Muscle of arm (tissue), 12 donors: ENCODE measurements around the gene AFAP1. TPM values are rescaled to one million over a fixed set of nuclear protein-coding genes. Genes with fewer than 3 reads are reported as not detected.

ENCODE experiments used
- DNase-seq: peaks from one replicate; pipeline ENCODE4 v3.0.0-alpha.2; 2013
- polyA plus RNA-seq, 12 donors: library from polyadenylated mRNA; unstranded; fragments of 120-200 nt; gene quantifications; one replicate each; pipeline ENCODE4 v1.2.1, GENCODE V29; 2013; ENCODE audit not compliant: insufficient read length in 12 of 12

AFAP1 gene
- polyA plus RNA-seq, 12 donors = 27.8 to 46.1 (median 33.4) TPM; not detected in 1

DNA sequence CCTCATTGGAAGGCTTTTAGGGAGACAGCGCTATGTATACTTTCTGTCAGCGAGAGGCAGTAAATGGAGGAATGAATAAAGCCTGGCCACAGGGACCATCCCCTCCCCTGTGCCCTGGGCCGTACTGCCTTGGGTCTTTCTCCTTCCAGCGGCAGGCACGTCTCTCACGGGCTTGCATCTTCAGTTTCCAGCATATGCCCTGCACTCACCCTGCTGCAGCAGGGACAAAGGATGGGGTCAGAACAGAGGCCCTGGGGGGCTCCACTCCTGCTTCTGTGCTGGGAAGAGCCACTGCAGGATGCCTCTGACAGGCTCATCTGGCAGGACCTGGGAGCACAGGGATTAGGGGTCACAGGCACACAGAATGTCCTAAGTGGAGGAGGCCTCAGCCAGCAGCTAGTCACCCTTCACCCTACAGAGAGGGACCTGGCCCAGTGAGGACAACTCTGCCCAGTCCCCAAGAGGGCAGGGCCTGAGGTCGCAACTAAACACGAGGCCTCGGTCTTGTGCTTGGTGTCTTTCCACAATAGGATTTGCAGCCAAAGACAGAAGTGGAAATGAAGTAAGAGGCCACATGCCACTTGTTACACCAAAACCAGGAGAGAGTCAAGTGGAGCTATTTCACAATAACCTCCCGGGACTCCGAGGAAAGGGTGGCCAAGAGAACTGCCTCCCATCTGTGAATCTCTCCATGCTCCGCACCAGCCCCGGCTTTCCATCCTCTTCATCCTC is 150.8 kb downstream of the AFAP1 start:
- DNase-seq = no peak

DNA sequence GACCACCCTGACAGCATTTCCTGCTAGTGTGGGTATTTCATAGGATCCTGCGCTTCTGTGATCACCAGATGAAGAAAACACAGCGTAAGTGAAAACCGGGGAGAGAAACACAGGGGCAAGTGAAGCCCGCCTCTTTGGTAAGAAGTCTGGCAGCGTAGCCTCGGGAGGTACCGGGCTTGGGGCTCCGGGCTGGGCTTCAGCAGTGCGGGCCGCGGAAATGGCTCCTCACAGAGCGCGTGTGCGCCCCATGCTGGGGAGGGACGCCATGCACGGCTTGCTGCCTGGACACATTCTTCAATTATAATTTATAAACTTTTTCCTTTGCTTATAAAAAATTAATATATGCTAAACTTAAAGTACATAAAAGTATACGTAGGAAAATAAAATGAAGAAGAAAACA is 151.5 kb downstream of the AFAP1 start:
- no peak for DNase-seq

DNA sequence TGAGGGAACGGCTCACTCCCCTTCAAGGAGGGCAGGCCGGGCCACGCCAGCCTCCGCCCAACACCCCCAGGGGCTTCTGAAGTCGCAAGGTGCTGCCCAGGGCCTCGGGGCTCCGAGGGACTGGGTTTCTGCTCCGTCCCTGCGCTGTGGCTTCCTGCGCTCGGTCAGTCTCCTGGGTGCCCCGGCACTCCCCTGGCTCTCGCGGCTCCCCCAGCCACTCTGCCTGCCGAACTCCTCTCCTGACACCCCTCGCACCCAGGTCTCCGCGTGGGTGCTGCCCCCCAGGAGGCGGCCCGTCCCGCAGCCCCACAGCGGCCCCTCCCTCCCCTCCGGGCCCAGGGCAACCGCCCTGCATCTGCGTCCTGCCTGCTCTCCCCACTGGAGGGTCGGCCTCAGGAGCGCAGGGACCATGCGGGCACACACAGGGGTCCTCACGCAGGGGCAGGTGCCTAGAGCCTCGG is 151.9 kb downstream of the AFAP1 start:
- no peak for DNase-seq

DNA sequence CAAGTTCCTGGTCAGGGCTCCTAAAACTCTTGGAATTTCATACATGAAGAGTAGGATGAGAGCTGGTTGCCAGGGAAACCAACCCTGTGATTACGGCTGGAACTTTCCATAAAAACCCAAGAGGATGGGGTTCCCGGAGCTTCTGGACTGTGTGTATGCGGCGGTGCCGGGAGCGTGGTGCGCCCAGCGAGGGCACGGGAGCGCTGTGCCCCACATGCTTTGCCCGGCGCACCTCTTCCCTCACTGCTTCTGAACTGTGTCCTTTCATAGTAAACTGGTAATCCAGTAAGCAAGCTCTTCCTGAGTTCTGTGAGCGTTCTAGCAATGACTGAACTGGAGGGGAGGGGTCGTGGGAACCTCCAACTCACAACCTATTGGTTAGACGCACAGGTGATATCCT is 152.6 kb downstream of the AFAP1 start:
- no peak for DNase-seq

DNA sequence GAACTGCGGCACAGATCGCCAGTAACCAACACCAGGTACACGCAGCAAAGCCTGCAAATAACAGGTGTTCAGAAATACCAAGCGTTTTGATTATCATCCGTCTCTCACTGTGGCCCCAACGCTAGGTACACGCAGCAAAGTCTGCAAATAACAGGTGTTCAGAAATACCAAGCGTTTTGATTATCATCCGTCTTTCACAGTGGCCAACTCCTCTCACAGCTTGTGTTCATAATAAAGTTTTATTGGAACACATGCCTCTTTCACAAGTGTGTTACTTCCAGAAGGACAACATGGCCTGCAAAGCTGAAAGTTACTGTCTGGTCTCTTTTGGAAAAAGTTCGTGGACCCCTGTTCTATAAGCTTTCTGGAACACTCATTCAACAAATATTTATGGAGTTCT is 153.1 kb downstream of the AFAP1 start:
- DNase-seq = no peak

DNA sequence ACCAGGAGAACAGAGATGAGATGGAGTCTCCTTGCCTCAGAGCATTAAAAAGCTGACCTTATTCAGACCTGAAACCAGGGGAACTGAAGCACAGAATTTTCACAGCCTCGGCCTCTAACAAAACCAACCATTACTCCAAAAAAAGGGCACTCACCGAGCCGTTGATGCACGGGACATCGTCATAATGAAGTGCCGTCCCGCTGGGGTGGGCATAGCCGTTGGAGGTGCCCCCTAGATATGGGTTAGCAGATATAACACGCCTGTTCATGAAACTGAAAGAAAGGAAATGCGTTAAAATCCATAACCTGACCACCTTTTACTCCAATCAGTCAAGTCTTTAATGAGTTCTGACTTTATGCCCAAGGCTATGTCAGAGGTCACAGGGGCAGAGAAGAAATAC is 153.6 kb downstream of the AFAP1 start:
- DNase-seq = no peak

DNA sequence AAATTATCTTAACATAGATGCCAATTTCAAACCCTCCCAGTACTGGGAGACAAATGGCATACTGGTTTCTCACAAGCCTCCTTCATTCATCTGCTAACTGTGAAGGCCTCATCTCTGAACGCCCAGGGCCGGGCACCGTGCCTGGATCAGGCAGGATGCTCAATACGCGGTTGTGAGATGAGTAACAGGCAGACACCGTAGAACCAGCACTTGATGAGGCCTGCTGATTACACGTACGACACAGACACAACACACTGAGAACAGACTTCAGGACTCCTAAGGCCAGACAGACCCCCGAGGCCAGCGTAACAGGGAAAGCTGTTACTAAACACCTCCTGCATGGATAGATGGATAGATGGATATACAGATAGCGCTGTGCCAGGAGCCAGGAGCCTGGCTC is 154.6 kb downstream of the AFAP1 start:
- no peak for DNase-seq

DNA sequence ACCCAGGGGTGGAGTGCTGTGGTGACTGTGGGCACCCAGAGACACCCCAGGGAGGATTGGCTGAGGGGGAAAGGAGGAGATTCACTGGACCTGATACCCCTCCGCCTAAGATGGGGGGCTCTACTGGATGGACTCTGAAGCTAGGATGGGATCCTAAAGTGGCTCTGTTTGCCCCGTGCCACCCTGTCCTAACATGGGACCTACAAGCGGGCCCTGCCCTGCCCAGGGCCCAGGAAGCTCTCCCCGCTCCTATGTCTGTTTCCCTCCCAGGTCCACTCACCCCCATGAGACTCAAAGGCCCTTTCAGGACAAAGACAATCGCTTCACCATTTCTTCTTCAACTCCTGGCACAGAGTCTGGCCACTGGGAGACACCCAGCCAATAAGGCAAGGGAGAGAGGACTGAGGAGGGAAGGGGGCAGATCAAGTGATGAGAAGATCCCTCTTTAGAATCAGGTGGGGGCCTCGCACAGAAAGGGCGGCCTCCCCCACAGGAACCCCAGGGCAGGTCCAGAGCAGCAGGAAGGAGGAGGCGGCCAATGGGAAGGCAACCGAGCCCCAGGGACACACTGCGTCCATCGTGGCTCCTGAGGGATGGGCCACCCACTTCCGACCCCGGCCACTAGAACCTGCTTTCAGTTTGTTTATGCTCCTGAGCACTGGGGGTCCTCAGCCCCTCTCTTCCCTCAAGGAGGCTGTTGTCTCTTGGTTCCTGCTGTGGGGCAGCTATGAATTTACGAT is 155.4 kb downstream of the AFAP1 start:
- DNase-seq = no peak

DNA sequence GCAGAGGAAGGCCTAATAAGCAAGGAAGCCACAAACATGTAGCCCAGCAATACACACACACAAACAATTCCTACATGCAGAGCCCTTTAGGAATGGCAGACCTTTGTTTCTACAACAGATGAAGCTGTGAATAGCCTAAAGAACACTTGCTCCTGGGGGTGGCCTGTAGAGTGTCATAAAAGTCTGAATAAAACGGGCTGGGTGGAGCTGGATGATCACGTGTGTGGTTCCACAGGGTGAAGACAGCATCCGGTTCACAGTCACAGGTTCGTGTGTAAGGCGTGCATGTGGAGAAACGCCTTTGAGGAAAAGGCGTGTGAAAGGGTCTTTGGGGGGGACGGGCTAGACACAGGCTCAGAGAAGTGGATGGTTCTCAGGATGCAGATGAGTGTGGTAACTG is 156.1 kb downstream of the AFAP1 start:
- DNase-seq = no peak

DNA sequence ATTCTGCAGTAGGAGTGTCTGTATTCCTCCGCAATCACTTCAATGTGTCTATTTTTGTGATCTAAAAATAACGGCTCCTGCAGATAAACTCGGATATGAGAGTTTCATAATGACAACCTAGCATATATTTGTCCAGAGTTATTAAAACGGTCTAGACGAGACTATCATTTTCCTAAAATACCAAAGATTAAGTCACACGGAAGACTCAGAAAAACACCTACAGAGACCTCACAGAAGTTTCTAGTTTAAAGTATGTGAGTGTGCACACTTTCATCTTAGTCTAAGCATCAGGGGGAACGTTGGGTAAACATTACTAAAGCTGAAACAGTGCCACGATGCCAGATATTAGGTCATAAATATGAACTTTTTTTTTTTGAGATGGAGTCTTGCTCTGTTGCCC is 156.9 kb downstream of the AFAP1 start:
- no peak for DNase-seq

DNA sequence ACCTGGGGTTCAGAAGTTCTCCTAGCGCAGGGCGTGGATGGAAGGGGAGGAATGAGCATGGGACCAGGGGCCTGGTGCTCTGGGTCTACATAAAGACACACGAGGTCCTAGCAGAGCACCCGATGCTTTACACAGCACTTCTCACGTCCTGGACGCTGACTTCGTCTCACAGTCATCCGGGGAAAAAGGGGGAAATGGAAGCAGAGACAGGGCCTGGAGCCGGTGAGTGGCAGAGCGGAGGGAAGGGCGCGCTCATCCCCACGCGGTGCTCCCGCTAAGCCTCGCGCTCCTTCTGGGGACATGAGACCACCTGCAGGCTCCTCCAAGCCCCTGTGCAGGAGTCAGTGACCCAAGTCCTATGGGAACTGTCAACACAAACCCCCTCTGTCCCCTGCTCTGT is 157.7 kb downstream of the AFAP1 start:
- DNase-seq = no peak

DNA sequence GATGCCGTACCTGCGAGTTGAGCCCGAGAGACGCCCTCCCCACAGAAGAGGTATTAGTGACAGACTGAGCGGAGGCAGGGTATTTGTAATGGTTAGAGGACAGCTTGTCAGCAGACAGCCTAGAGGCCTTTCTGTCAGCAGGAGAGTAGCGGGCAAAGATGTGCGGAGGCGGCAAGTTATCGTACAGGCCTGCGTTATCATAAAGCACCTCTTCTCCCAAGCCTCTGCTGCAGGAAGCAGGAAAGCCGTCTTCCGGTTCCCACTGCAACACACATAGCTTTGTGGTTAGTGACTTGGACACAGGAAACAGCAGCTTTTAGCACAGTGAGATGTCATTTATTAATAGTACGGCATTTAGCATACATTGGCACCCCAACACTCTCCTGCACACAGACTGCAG is 158.3 kb downstream of the AFAP1 start:
- no peak for DNase-seq

DNA sequence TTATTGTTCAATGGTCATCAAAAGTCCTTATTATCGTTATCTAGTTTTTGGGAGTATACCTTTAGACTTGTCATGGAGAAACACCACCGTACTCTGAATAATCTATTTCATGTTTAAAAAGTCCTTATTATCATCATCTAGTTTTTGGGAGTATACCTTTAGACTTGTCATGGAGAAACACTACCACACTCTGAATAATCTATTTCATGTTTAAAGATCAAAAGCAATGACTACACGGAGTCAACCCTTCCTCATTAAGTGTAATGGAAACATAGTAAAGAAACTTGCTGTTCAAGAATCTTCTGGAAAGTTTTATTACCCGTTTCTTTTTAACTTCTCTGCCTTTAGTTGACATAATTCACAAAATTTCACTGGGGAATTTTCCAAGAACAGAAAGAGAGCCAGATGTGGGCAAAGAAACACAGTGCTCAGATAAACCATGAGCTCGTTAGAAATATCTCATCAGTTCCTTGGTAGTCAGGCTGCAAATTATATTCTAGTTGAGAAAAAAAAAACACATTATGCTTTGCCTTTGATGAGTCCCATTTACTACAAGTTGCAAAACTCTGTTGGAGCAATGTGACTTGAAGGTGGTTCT is 158.8 kb downstream of the AFAP1 start:
- no peak for DNase-seq

DNA sequence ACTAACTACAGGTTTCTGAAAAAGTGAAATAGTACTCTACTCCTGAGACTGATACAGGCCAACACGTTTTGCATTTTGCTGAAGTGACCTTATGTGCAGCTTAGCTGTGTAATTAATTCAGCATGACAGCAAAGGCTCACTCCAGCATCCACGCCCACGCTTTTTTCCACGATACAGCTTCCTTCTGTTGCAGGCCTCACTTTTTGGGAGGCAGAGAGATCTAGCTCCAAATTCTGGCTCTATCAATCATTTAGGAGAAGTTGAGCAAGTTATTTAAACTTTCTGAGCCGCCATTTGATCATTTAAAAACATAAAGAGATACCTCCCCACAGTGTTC is 160.3 kb downstream of the AFAP1 start:
- peak; percentile 82 for DNase-seq

DNA sequence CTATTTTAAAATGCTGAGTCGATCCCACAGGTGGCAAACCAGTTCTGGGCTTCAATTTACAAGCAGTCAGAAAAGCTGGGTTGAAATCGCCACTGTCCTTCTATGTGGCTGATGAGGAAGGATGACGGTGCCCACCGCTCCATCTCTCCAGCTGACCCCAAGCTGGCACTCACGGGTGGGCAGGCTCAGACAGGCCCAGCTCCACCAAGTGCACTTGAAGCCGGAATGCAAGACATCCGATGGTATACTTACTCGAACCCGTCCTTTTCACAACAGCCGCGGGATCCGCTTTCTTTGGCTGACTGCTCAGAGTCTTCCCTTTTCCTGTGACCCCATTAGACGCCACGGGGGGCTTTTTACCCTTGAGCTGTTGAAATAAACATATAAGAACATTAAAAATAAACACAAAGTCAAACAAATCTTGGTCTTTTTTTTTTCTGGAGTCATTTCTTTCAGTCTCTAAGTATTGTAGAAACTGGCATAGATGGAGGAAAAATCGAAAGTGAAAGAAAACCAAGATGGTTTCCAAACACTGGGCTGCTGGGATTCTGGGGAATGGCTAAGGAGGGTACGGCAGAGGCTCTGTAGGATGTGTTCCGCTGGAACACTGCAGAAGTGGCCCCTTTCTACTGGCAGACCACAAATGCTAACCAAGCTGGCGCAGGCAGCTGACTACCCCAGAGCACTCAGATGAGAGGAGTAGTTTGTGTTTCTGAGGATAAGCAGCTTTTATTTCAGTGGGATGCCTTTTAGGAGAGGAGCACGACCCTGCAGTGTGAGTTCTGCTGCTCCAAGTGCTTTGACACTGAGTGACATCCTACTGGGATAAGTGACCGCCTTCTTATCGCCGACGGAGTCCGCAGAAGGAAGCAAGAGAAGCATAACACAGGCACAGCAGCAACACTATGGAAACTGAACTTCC is 160.9 kb downstream of the AFAP1 start:
- DNase-seq = no peak

DNA sequence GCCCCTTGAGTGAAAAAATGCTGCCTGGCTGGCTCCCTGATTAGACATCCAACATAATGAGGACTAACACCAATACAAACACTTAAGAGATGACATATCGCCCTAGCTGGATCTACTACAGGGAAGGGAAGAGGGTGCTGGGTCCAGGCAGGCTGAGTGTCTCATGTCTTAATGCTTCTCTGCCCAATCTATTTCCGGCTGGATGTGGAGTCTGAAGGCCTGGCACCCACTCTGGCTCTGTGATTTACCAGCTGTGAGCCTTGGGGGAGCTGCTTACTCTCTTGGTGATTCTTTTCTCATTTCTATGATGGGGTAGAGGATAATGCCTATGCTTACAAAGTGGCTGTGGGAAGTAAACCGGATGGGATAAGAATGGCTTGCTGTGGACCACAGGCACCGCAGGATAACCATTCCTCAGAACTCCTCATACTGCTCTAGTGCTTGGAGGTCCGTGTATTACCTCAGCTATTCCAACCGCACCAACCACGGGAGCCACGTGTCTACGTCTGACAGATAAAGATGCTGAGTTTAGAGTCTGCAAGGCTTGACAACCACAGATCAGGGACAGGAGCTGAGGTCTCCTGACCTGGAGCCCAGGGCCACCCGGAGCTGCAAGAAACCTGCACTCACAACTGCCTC is 161.7 kb downstream of the AFAP1 start:
- no peak for DNase-seq

DNA sequence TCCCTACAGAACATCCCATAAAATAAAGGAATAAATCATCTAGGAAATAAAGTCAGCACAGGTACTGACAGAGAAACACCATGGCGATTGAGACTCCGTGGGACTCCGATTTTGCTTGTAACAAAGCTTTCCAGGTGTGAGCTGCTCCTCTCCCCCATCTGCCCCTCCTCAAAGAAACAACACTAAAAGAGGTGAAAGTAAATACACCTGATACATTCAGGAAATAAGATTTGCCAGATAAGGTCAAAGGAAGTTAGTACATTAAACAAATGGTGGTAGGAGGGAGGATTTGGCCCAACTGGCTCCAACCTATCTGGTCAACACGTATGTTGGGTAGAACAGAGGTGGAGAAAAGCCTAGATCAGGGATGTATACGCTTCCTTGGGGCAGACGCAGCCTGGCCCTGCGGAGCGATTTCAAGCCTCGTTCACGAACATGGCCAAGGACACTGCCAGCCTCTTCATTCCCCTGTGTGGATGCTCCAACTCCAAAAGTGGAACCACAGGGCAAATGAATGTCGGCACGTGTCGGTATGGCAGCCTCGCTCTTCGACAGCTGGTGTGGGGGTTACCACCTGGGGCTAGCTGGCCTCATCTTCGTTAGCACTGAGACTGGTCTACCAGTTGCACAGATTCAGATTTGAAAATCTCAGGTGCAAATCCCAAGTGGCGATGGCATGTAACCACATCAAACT is 162.5 kb downstream of the AFAP1 start:
- DNase-seq = no peak

DNA sequence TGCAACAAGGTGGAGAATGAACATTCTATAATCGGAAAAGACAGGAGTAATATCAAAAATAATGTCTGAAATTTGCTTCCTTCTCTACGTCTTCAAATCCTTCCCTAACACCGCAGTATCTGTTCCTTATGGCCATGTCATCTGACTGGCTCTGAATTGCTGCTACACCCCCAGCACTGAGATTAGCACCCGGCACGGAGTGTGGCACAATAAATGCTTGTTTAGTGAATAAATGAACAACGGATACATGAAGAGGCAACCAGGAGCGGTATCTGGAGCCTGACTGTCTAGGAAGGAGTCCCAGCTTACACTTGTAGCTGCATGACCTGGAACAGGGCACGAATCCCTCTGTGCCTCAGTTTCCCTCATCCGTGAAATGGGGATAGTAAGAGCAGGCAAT is 164.3 kb downstream of the AFAP1 start:
- no peak for DNase-seq

DNA sequence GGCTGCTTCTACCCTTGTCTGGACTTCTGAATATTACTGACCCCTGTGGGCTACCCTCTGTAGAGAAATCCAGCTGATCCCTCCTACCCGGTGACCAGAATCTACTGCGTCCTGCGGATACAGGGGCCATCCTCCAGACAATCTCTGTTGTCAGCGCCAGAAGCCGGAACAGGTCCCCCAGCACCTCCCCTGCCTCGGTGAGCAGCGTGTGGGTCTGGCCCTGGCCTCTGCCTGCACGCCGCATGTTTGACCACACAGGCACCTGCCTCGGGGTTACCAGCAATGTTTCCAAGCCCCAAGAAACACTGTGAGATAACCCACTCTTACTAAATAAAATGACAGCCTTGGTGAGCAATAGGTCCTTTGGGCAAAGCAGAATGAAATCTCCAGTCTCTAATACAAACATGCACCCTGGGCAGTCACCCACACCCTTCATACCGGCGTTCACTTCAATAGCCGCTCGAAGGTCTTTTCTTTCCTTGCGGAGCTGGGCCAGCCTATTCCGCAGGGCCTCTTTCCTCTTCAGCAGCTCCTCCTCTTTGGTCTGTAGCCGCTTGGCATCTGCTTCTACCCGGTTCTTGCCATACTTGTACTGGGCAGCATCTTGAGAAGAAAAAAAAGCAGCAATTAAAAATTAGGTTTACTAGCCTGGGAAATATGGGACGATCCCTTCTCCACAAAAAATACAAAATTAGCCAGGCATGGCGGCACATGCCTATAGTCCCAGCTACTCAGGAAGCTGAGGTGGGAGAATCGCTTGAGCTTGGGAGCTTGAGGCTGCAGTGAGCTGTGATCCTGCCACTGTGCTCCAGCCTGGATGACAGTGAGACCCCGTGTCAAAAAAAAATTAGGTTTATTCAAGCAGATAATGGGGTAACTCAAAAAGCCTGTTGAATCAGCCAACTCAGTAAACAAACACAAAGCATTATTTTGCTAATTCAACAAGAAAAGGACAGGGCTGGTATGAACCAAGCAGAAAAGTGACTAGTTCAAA is 165.1 kb downstream of the AFAP1 start:
- no peak for DNase-seq
